GM12891 (cell line): Measurements from ENCODE around the gene SEMA3A.

Experiments used
- POLR2A ChIP-seq: IDR thresholded peaks from 2 replicates; pipeline ENCODE4 v1.6.1; 2011; ENCODE audit warnings: low read depth, low read length, control low read depth
- POLR2AphosphoS5 ChIP-seq: IDR thresholded peaks from 2 replicates; pipeline ENCODE4 v1.6.1; 2011; ENCODE audit warnings: low read depth, low read length, control low read depth

DNA sequence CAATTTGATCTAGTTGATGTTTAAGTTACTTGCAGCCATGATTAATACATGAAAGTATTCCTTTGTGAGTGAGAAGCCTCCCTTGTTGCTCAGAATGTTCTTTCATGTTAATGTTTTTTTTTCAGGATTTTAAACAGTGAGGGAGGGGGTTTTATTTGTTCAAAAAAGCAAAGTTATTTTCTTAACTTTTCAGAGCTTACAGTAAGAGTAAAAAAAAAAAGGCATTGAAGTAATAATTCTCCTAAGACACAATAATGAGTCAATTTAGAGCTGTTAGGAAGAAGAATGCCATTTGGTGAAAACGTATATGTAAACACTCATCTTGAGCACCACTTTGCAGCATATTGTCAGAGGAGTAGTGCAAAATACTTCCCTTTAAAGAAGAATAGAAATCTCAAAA, 105.8 kb downstream of the SEMA3A start:
- TF ChIP-seq POLR2A (no peak), POLR2AphosphoS5 (no peak)
